Stimulated activated CD4-positive, alpha-beta T cell treated with anti-CD3 and anti-CD28 coated beads, Interleukin-2, amount 100 ng/mL, for 24 hours (primary cell): ENCODE results near the gene BBS9.
"Not testable (repeated sequence)": the region's sequence is repeated elsewhere in the genome, so short reads cannot be mapped to it uniquely, and the experiment has no call there.

Experiments
- DNase-seq, 2 donors: peaks; one replicate each; pipeline ENCODE4 v3.0.0-alpha.2; 2020

Gene BBS9

DNA sequence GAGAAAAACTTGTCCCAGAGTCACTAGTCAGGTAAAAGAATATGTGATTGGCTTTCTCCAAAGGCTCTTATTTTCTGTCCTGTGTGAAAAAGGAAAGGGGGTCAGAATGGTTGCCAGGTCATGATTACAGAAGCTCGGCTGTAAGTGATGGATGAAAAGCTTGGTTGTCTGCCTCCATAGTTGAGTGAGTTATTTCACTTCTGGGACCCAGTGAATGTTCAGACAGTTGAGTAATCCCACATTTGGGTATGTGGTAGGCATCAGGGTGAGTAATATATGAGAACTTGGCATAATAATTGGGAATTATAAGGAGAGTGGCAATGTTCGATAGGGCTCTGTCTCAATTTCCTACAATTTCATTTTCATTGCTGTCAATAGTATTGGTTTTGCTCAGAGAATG, 72.5 kb downstream of the BBS9 start:
- no peak for DNase-seq

DNA sequence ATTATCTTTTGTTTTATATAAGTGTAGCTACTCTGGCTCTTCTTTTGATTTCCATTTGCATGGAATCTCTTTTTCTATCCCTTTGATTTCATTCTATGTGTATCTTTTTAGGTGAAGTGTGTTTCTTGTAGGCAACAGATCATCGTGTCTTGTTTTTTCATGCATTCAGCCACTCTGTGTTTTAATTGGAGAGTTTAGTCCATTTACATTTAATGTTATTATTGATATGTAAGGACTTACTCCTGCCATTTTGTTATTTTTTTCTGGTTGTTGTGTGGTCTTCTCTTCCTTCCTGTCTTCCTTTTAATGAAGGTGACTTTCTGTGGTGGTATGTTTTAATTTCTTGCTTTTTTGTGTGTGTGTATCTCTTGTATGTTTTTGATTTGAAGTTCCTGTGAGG, 81.6 kb downstream of the BBS9 start:
- no peak for DNase-seq

DNA sequence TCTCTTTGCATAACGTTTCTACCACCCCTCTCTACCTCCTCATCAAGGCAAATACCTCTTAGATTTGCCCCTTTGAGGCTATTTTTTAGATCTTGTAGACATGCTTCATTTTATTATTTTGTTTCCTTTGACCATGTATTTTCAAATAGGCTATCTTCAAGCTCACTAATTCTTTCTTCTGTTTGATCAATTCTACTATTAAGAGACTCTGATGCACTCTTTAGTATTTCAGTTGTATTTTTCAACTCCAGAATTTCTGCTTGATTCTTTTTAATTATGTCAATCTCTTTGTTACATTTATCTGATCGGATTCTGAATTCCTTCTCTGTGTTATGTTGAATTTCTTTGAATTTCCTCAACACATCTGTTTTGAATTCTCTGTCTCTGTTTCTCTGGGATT, 82.8 kb downstream of the BBS9 start:
- no peak for DNase-seq

DNA sequence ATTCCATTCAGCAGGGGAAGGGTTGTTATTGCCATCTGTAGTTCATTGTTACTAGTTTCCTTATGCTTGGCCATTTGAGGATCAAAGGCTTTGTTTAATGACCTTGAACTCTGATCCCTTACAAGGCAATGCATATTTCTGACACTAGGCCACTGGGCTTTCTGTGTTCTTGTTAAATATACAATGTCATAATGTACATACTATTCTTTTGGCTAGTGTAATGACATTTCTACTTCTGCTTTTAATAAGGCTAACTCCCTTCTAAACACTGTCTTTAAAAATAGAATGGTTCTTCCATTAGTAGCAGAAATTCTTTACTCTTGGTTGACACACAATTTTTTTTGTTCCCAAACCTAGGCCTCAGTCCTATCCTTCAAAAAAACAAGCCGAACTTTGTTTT, 86.6 kb downstream of the BBS9 start:
- no peak for DNase-seq

DNA sequence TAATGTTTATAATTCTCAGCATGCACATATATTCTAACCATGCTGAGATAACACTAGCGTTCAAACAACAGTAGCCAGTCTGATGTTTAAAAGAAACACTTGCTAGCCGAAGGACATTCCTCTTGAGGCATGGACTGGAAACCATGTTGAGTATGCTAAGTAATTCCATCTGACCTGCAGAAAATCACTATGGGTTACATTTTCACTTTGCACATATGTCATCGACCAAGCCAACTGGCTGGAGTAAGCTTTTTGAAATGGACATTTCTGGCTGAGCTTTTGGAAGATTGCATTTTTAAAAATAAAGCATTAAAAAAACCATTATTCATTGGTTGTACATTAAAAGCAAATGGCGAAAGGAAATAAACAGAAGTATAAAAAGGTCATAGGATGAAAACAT, 88.2 kb downstream of the BBS9 start:
- no peak for DNase-seq

DNA sequence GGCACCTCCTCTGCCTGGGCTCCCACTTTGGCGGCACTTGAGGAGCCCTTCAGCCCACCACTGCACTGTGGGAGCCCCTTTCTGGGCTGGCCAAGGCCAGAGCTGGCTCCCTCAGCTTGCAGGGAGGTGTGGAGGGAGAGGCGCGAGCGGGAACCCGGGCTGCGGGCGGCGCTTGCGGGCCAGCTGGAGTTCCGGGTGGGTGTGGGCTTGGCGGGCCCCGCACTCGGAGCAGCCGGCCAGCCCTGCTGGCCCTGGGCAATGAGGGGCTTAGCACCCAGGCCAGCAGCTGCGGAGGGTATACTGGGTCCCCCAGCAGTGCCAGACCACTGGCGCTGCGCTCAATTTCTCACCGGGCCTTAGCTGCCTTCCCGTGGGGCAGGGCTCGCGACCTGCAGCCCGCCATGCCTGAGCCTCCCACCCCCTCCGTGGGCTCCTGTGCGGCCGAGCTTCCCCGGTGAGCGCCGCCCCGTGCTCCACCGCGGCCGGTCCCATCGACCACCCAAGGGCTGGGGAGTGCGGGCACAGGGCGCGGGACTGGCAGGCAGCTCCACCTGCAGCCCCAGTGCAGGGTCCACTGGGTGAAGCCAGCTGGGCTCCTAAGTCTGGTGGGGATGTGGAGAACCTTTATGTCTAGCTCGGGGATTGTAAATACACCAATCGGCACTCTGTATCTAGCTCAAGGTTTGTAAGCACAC, 89.6 kb downstream of the BBS9 start:
- DNase-seq = not testable (repeated sequence)

DNA sequence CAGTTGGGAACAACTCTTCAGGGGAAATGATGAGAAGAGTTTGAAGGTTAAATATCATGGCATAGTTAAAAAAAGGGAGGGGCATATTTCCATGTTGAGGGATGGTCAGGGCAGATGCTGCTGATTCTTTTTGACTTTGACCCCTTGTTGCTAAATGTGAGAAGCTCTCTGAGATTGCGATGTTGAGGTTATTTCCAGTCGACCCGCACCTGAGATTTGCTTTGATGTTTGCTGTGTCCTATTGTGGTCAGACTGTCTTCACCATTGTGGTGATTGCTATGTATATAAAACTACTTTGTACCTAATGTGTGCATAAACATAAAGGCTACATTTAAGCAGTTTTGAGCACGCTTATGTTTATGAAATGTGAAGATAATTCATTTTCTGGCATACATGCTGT, 90.9 kb downstream of the BBS9 start:
- DNase-seq = no peak

DNA sequence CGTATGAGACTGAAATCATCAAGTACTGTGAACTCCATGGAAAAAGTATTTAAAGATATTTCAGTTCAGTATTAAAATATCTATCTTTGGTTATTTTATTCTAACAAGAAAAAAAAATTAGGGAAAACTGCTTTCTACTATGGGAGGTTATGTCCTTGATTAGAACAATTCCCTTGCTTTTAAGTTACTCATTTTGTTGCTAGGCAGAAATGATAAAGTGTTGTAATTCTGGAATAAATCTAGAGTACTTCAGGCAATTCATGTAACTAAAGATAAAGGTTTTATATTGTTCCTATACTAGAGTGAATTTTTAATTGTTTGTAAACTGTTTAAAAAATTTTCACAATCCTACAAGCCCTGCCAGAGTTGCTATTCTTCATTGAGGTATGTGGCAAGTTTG, 92.0 kb downstream of the BBS9 start:
- no peak for DNase-seq

DNA sequence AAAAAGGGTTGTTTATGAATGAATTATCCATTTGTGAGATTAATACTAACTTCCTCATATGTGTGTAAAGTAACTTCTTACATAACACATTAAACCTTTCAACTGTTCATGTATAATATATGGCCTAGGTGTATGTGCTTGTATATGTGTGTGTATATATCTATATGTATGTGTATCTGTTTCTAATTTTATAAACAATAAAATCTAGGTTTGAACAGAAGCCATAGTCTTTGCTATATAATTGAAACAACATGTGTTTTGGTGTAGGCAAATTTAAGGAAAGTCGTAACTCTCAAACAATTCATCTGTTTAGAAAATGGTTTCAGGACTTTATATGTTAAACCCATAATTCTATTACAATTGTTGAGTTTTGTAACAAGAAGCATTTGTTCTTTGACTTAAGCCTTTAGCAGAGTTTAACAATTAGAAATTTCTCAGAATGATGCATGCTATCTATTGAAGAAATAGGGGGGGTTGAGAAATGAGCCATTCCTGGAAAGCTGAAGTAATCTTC, 103.3 kb downstream of the BBS9 start:
- no peak for DNase-seq

DNA sequence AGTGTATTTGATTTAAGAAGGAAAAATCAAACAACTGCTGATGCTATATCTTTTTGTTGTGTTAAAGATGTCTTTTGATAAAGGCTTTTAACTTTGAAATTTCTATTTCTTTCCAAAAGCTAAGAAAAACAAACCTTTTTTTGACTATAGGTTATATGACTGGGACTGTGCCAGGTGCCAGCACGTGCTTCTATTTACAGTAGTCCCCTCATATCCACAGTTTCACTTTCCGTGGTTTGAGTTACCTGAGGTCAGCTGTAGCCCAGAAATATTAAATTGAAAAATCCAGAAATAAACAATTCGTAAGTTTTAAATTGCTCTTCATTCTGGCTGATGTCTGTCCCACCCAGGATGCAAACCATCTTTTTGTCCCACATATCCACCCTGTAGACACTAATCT, 104.3 kb downstream of the BBS9 start:
- DNase-seq = no peak

DNA sequence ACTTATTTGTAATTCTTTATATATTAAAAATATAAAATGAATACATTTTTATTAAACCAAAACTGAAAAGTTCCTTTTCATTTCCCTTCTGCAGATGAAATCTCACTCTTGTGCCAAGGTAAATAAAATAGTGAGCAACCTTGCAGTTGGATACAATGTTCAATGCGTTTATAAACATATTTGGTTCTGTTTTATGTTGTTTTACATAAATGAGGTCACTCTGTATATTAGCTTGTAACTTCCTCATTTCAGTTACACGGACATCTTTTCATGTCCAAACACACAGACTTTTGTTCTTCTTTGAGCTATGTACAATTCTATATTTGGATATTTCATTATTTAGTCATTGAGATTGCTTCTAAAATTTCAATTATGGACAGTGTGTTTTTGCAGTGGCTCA, 107.7 kb downstream of the BBS9 start:
- DNase-seq = no peak

DNA sequence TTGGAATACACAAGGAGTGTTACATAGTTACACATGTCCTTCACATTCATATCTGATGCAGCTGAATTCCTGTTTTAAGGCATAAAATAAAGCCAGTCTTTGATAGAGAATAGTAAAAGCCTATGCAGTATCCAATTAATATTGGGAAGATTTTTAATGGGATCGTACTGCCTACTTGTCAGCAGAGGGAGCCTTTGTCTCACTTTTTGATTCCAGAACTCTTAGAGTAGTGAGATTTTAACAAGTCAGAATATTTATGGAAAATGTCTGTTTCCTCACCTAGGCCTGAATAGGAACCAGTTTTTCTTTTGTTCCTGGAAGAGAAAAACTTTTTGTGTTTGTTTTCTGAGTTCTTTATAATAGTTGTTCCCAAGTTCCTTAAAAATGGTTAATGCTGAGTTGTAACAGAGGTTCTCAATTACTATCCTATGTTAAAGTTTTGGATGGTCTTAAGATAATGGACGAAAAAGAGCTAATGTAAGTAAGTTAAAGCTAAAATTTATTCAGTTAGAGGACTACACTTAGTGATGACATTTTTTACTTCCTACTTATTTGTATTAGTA, 114.0 kb downstream of the BBS9 start:
- DNase-seq = no peak

DNA sequence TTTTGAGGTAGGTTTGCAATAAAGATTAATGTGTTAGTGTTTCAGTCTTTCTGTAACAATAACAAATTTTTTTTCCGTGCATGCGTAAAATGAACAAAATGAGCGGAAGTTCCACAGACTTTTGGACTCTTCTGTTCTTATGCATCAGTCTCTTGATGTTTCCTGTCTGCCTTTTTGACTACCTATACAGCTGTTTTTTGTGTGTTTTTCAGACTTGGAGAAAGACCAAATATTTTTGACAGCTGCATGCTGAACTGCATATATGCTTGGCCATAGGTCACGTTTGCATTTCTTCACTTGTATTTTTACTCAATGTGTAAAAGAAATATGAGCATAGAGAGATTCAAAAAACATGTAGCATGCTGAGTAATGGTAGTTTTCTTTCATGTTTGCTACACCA, 119.3 kb downstream of the BBS9 start:
- no peak for DNase-seq

DNA sequence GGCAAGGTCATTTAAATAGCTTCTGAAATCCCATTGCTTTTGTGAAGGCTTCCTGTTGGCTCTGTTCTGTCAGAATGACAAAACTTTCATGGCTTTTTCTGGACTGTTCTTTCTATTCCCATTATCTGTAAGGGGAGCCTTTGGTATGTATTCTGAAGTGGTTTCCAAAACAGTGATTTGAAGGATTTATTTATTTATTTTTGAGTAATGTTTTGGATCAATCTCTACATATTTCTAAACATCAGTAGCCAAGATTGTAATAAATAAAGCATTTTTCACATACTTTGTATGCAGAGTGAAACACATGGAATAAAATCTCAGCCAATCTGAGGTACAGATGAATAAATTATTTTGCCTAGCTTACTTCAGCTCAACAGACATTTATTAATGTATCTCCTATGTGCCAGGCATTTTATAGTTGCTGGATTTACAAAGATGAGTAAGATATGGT, 121.1 kb downstream of the BBS9 start:
- DNase-seq = no peak

DNA sequence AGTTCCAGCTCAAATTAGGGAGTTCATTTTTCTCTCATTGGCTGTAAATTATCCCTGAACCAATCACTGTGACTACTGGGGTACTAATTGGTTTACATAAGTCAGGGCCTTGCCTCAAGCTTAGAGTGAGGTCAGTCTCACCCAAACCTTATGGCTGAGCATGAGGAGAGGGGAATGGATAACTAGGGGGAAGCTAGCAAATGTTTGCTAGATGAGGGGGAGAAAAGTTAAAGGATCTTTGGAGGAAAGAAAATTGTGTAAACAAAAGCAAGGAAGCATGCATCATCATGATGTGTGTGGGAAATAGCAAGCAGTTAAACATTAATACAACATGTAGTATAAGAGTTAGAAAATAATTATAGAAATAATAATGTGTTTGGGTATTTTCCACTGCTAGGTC, 121.9 kb downstream of the BBS9 start:
- no peak for DNase-seq

DNA sequence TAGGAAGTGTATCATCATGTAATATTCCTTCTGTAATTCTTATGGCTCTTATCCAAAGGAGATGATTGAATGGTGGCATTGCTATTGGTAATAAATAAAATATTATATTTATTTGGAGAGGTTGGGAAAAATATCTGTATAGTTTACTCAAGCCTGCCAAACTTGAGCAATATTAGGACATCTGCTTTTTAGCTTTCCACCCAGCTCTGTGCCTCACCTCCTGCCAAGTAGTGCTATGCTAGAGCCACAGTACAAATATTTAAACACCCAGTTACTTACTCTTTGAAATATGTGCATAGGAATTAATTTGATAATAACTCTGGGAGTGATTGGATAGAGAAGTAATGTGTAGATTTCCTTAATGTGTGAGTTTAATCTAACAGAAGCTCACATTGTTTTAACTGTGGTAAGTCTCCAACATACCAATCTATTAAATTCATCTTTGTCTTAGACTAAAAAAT, 129.2 kb downstream of the BBS9 start:
- DNase-seq = no peak

DNA sequence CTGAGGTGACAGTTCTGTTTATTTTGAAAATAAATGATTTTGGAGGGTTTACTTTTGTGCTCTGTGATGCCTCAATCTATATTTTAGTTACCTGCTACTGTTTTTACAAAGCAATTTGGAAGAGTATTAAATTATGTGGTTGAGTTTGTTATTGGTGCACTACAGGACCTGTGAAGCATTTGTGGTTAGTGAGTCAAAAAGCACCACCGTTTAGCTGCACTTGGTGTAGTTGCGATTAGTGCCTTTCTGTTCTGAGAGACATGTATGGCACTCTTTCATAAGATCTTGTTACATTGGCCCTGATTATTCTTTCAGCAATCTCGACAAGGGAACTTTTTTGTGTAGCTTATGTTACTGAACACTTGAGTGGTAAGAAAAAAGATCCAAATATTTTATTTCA, 132.2 kb downstream of the BBS9 start:
- no peak for DNase-seq

DNA sequence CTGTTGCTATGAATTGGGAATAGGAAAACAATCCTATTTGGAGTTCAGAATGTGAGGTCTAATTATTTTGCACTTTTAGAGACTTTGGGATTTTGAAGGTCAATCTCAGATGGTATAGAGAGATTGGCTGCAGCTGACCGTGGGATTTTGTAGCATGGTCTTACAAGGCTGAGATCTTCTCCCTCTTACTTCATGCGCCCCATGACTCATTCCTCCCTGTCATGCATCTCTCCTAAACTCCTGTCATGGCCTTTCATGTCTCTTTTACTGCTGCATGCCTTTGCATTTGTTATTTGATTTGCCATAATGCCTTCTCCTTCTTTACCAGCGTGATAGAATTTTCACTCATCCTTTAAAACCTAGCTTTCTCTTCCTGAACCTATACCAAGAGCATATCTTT, 133.1 kb downstream of the BBS9 start:
- no peak for DNase-seq

DNA sequence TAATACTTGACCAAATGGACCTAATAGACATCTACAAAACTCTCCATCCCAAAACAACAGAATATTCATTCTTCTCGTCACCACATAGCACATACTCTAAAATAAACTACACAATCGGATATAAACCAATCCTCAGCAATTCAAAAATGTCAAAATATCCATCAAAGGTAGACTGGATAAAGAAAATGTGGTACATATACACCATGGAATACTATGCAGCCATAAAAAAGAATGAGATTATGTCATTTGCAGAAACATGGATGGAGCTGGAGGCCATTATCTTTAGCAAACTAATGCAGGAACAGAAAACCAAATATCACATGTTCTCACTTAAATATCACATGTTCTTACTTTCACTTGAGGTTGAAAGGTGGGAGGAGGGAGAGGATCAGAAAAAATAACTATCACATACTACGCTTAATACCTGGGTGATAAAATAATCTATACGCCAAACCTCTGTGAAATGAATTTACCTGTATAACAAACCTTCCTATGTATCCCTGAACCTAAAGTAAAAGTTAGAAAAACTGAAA, 142.5 kb downstream of the BBS9 start:
- not testable (repeated sequence) for DNase-seq

DNA sequence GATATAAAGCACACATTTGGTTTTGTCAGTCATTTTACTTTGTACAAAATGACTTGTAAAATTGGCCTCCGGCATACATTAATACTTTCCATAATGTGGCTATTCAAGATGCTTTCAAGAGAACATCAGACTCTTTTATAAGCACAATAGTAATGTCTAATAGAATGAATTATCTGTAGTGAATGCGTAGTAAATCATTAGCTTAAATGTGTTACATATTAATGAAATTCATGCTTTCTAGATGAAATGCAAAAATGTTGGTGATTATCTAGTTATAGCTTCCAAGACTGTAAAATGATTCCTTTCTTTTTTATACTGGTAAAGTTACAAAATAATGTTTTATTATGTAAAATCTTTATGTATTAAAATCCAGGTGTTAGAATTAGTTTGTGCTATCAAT, 144.0 kb downstream of the BBS9 start:
- no peak for DNase-seq

DNA sequence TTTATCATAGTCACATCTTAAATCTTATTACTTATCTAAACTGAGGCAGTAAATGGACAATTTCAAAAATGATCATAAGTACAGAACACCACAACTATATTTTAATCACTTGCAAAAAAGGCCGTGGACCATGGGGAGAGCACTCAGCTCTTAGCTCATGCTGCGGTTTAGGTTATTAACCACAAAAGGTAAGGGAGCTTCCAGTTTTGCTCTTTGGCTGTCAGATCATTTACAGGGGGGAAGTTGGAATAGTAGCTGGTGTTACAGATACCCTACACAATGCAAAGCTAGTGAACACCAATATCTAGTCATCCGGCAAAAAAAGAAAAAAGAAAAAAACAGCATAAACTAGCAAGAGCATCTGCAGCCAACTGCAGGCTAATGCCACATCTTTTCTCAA, 147.0 kb downstream of the BBS9 start:
- DNase-seq = no peak

DNA sequence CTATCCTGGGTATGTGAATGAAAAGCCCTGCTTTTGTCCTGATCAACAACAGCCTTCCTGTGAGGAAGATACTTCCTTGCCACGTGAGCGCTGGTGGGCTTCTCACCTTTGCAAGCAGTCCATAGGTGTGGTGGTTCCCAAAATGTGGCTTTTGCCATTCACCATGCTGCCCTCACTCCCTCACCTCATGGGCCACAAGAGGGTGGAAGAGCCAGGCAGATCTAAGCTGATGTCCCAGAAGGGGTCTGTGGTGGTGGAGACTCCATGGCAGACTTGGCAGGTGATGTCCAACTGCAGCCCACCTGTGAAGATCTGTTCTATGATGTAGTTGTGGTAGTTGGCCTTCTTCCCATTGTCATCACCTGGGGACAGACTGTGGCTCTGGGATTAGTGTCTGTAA, 147.4 kb downstream of the BBS9 start:
- no peak for DNase-seq

DNA sequence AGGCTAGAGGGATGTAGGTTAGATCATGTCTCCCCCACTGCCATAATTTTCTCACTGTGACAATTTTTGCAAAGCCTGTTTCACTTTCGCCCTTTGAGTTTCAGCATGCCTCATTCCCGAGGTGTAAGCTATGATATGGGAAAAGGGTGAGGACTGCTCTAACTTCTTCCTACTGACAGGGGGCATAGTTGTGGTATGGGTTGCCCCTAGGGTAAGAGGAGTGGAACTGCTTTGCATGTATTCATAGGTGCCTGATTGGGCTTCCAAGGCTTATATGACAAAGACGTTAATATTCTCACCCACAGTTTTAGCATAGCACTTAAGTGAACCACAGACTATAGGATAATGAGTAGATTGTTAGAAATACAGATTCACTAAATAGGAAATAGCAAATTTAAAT, 148.7 kb downstream of the BBS9 start:
- DNase-seq = no peak

DNA sequence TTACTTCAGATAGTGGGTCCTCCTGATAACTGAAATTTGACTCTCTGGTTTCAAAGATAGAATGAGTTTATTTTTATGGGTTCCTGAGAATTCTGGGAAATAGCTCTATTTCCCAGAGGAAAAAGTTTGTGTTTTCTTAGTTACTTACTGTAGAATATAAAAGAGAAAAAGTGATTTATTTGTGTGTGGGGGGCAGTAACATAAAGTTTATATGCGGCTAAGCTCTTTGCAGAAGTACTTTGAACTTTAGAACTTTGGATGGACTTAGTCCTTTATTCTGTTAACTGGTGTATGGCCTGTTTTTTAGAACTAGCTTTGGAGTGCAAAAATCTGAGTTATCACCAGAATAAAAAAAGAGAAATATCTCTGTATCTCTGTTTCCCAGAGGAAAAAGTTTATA, 157.1 kb downstream of the BBS9 start:
- DNase-seq = no peak

DNA sequence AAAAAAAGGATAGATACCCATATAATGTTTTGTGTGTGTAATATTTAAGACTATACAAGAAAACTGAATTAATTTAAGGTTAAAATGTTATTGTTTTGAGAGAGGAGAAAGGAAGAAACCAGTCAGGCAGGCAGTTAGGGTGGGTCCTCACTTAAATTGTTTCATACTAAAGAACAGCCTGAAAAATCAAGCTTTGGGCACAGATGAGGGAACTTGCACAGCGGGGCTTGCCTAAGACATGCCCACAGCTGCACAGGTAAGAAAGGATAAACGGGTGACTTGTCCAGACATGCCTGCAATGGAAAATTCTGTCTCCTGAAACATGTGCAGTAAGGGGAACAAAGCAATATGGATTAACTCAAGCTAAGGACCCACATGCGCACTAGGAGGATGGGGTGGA, 158.4 kb downstream of the BBS9 start:
- no peak for DNase-seq
